Left renal cortex interstitium (tissue), 4 donors: ENCODE data around the gene WLS. TPM values are rescaled to one million over a fixed set of nuclear protein-coding genes. Genes with fewer than 3 reads are reported as not detected.
A peak's percentile ranks its signal among the peaks of the same experiment; 100 is the strongest.
"Not testable (repeated sequence)": the region's sequence is repeated elsewhere in the genome, so short reads cannot be mapped to it uniquely, and the experiment has no call there.

Experiments
- DNase-seq, 4 donors: peaks; one replicate each; pipeline ENCODE4 v3.0.0-alpha.2; 2013; ENCODE audit warnings: low read depth in 4 of 4, low spot score in 2 of 4, missing footprints in 1 of 4
- polyA plus RNA-seq, 4 donors: library from polyadenylated mRNA; unstranded; fragments of 120-200 nt; gene quantifications; one replicate each; pipeline ENCODE4 v1.2.1, GENCODE V29; 2013; ENCODE audit not compliant: insufficient read length in 4 of 4

Gene WLS
- polyA plus RNA-seq = 100 to 1,000 TPM; 130 to 191 (median 130) TPM

GRCh38 chr1:68232289-68233148, at the start of gene WLS:
Gene WLS (minus strand): TSS chr1:68232523. CDS start chr1:68232299, 224 bp downstream.
- peak in 2 of 4 donors; percentile 56 to 82 for DNase-seq

- DNase-seq = no peak
These were observed 48.0 kb upstream of the WLS start for GRCh38 chr1:68280286-68280685.

GRCh38 chr1:68279846-68280245, 47.5 kb upstream of the WLS start:
- DNase-seq = no peak

- no peak for DNase-seq
These were observed 45.9 kb upstream of the WLS start for GRCh38 chr1:68278221-68278620.

GRCh38 chr1:68276448-68276847, 44.1 kb upstream of the WLS start:
- no peak for DNase-seq

- no peak for DNase-seq
These were observed 41.2 kb upstream of the WLS start for GRCh38 chr1:68273530-68273929.

- no peak for DNase-seq
These were observed 39.3 kb upstream of the WLS start for GRCh38 chr1:68271596-68271995.

- DNase-seq = no peak
These were observed 38.6 kb upstream of the WLS start for GRCh38 chr1:68270951-68271350.

GRCh38 chr1:68269637-68270430, 37.5 kb upstream of the WLS start:
- no peak for DNase-seq

GRCh38 chr1:68268896-68269483, 36.7 kb upstream of the WLS start:
- DNase-seq = no peak

- not testable (repeated sequence) for DNase-seq
These were observed 24.5 kb upstream of the WLS start for GRCh38 chr1:68256824-68257223.

- DNase-seq = no peak
These were observed 23.0 kb upstream of the WLS start for GRCh38 chr1:68255301-68255700.

GRCh38 chr1:68254667-68255226, 22.4 kb upstream of the WLS start:
- no peak for DNase-seq

- no peak for DNase-seq
These were observed 4.7 kb upstream of the WLS start for GRCh38 chr1:68237040-68237439.

GRCh38 chr1:68234094-68234493, 1.8 kb upstream of the WLS start:
- DNase-seq = no peak

GRCh38 chr1:68233202-68233601, 879 bp upstream of the WLS start:
- no peak for DNase-seq

- DNase-seq = peak in 1 of 4 donors; percentile 36
These were observed 565 bp downstream of the WLS start for GRCh38 chr1:68231627-68232288.

GRCh38 chr1:68230901-68231626, 1.3 kb downstream of the WLS start:
- no peak for DNase-seq

- no peak for DNase-seq
These were observed 1.9 kb downstream of the WLS start for GRCh38 chr1:68230484-68230802.
